KMS-11 (cell line): ENCODE measurements around the gene TRERF1.

Experiments
- H2AFZ ChIP-seq: fragments of 200-600 bp; sonication (generic); 2 replicates; pipeline ENCODE4 v1.6.1; 2016; ENCODE audit warnings: antibody characterized with exemption, mixed run types, low read depth
- H3K27ac ChIP-seq: fragments of 200-600 bp; sonication (generic); 2 replicates; pipeline ENCODE4 v1.6.1; 2016; ENCODE audit warnings: mild to moderate bottlenecking, mixed run types
- H3K27me3 ChIP-seq: fragments of 200-600 bp; sonication (generic); 2 replicates; pipeline ENCODE4 v1.6.1; 2017; ENCODE audit warnings: mild to moderate bottlenecking, low read depth, mixed run types, moderate library complexity; ENCODE audit not compliant: insufficient read depth
- H3K36me3 ChIP-seq: fragments of 200-600 bp; sonication (generic); 2 replicates; pipeline ENCODE4 v1.6.1; 2017; ENCODE audit warnings: mild to moderate bottlenecking, mixed run types; ENCODE audit not compliant: insufficient read depth
- H3K4me1 ChIP-seq: fragments of 200-600 bp; sonication (generic); 2 replicates; pipeline ENCODE4 v1.6.1; 2016; ENCODE audit warnings: mild to moderate bottlenecking, low read depth, mixed run types; ENCODE audit not compliant: poor library complexity, severe bottlenecking
- H3K4me2 ChIP-seq: fragments of 200-600 bp; sonication (generic); 2 replicates; pipeline ENCODE4 v1.7.0; 2016; ENCODE audit warnings: mild to moderate bottlenecking, mixed run types
- H3K4me3 ChIP-seq: fragments of 200-600 bp; sonication (generic); IDR thresholded peaks from 2 replicates; pipeline ENCODE4 v1.6.1; 2017; ENCODE audit warnings: low read depth, low read length, mixed read lengths; ENCODE audit not compliant: insufficient read depth
- H3K79me2 ChIP-seq: fragments of 200-600 bp; sonication (generic); 2 replicates; pipeline ENCODE4 v1.6.1; 2016; ENCODE audit warnings: low read depth, mixed run types; ENCODE audit not compliant: insufficient read depth
- H3K9ac ChIP-seq: fragments of 200-600 bp; sonication (generic); 2 replicates; pipeline ENCODE4 v1.6.1; 2016; ENCODE audit warnings: mild to moderate bottlenecking, mixed run types
- H4K20me1 ChIP-seq: fragments of 200-600 bp; sonication (generic); 2 replicates; pipeline ENCODE4 v1.6.1; 2016; ENCODE audit warnings: mild to moderate bottlenecking, mixed run types; ENCODE audit not compliant: insufficient read depth
- CTCF ChIP-seq: fragments of 200-600 bp; sonication (generic); conservative IDR thresholded peaks from 2 replicates; pipeline ENCODE4 v1.6.1; 2017; ENCODE audit warnings: low read depth, mild to moderate bottlenecking, antibody characterized with exemption, low read length, moderate library complexity, mixed read lengths

The TRERF1 gene

DNA sequence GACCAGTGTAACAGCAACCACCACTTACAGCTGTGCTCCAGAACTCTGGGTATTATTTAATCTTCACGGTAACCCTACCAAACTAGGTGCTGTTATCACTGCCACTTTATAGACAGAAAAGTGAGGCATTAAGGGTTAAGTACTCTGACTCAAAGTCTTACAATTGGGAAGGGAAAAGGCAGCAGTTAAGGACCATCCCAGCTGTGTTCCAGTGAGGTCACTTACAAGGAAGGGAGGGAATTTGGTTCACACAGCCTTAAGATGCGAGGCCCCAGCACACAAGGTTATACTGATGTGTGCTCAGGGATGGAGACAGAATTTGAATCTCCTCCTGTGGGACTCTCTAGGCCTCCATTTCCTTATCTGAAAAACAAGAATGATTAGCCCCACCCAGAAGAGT lies 46.7 kb downstream of the TRERF1 start:
- no peaks in the 10 kb centered on the region for H3K27me3 ChIP-seq
- no peaks in the 10 kb centered on the region for H3K36me3 ChIP-seq
- H3K27ac ChIP-seq, result no peak overlapping the region
- no peak overlapping the region for H3K4me3 ChIP-seq
- no peaks in the 10 kb centered on the region for H3K4me1 ChIP-seq
- no peak overlapping the region for H3K4me2 ChIP-seq
- H3K79me2 ChIP-seq, result no peaks in the 10 kb centered on the region
- TF ChIP-seq CTCF, result no peak
- no peak overlapping the region for H2AFZ ChIP-seq
- H3K9ac ChIP-seq, result no peak overlapping the region
- no peaks in the 10 kb centered on the region for H4K20me1 ChIP-seq

GRCh38 chr6:42404484-42404883 lies 47.2 kb downstream of the TRERF1 start:
- no peak for TF ChIP-seq CTCF
- H3K79me2 ChIP-seq, result no peaks in the 10 kb centered on the region
- no peaks in the 10 kb centered on the region for H3K36me3 ChIP-seq
- H2AFZ ChIP-seq, result no peak overlapping the region
- H3K4me1 ChIP-seq, result no peaks in the 10 kb centered on the region
- no peak overlapping the region for H3K9ac ChIP-seq
- H4K20me1 ChIP-seq, result no peaks in the 10 kb centered on the region
- H3K4me3 ChIP-seq, result no peak overlapping the region
- H3K27ac ChIP-seq, result no peak overlapping the region
- no peak overlapping the region for H3K4me2 ChIP-seq
- H3K27me3 ChIP-seq, result no peaks in the 10 kb centered on the region

DNA sequence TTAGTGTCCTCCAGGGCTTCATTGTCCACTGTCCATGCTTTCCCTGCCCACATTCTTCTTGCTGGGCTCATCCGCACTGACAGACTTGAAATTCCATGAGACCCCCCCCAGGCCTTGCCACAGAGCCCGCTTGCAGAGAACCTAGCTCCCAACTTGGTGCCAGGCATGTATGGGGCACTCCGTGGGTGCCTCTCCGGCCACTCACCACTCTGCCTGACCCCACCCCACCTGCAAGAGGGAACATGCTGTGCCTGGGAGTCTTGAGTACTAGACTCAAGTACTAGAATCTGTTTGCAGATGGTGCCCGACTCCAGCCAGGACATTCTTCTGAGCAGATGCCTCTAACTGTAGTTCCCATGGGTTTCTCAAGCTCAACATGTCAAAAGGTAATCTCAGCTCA lies 47.9 kb downstream of the TRERF1 start:
- H3K27ac ChIP-seq, result no peak overlapping the region

DNA sequence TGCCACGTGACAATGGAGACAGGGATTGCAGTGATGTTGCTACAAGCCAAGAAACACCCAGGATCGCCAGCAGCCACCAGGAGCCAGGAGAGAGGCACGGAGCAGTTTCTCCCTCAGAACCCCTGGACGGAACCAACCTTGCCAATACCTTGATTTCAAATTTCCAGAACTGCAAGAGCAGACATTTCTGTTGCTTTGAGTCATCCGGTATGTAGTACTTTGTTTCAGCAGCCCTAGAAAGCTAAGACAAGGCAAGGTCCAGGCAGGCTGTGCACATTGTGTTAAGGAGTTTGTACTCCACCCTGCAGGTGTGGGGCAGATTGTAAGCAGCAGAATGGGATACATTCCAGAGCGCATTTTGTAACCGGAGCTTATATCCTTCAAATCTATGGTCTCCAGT lies 48.3 kb downstream of the TRERF1 start:
- Histone ChIP-seq H3K36me3 (no peaks in the 10 kb centered on the region), H3K9ac (no peak overlapping the region), H3K79me2 (no peaks in the 10 kb centered on the region), H4K20me1 (no peaks in the 10 kb centered on the region), H3K27ac (no peak overlapping the region), H3K4me3 (no peak overlapping the region), H3K4me1 (no peaks in the 10 kb centered on the region), H3K27me3 (no peaks in the 10 kb centered on the region), H2AFZ (no peak overlapping the region), H3K4me2 (no peak overlapping the region)
- no peak for TF ChIP-seq CTCF

More for the DNA sequence above, 47.9 kb downstream of the TRERF1 start:
- Histone ChIP-seq H3K79me2 (no peaks in the 10 kb centered on the region), H3K9ac (no peak overlapping the region), H2AFZ (no peak overlapping the region), H3K4me3 (no peak overlapping the region), H3K4me1 (no peaks in the 10 kb centered on the region), H3K36me3 (no peaks in the 10 kb centered on the region), H3K27me3 (no peaks in the 10 kb centered on the region), H4K20me1 (no peaks in the 10 kb centered on the region), H3K4me2 (no peak overlapping the region)
- TF ChIP-seq CTCF, result no peak

- Histone ChIP-seq H3K4me2 (no peak overlapping the region), H3K27me3 (no peaks in the 10 kb centered on the region), H2AFZ (no peak overlapping the region), H3K4me1 (no peaks in the 10 kb centered on the region), H3K36me3 (no peaks in the 10 kb centered on the region), H3K9ac (no peak overlapping the region), H3K27ac (no peak overlapping the region), H3K4me3 (no peak overlapping the region), H4K20me1 (no peaks in the 10 kb centered on the region), H3K79me2 (no peaks in the 10 kb centered on the region)
- TF ChIP-seq CTCF, result no peak
Observed at GRCh38 chr6:42402184-42402583, 49.5 kb downstream of the TRERF1 start.
